GM21423 (cell line): ENCODE results near the gene EFCAB6.

Experiments used
- ATAC-seq: cut with Tn5 transposase; IDR thresholded peaks from one replicate; pipeline ENCODE4 v1.9.1; 2021; ENCODE audit warnings: mild to moderate bottlenecking, moderate library complexity; ENCODE audit not compliant: unreplicated experiment

Gene EFCAB6

DNA sequence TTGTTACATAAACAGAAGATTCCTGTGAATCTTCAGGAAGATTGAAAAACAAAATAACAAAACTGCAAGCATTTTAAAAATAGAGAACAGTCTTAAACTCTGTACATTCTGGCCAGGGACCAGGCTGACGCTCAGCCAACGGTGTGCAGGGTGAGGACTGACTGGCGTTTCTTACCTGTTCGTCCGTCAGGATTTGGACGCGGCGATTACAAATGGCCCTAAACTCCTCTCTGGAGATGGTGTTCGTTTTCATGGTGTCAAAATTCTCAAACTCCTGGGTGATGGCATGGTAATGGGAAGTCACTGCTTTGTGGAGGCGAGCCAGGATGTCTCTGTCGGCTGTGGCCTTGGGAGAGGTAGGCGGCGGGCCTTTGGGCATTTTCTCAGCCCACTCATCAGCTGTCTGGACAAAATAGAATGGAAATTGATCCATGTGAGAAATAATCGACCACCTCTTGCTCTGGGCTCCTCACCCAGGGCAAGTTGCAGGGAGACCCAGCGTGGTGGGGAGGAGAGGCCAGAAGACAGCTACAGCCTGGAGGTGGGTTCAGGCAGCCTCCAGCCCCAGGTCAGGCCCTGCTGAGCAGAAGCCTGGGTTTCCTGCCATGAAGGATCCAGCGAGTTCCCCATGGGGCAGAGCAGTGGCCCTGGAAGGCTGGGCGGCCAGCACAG, 257.3 kb downstream of the EFCAB6 start:
- ATAC-seq, result no peak

DNA sequence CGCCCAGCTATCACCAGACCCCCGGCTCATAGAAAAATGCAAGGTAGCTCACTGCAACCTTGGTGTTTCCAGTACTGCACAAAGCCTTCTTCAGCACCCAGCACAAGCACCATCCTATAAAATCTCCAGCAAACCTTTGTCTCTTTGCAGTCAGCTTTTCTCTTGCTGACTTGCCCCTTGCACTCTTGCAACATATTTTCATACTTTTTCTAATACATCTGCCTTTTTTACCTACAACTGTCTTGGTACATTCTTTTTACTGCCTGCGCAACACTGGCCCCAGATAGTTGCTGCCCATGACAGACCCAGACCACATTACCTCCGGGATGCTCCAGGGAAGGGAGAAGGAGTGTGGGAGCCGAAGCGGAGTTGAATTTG, 257.9 kb downstream of the EFCAB6 start:
- ATAC-seq, result no peak

DNA sequence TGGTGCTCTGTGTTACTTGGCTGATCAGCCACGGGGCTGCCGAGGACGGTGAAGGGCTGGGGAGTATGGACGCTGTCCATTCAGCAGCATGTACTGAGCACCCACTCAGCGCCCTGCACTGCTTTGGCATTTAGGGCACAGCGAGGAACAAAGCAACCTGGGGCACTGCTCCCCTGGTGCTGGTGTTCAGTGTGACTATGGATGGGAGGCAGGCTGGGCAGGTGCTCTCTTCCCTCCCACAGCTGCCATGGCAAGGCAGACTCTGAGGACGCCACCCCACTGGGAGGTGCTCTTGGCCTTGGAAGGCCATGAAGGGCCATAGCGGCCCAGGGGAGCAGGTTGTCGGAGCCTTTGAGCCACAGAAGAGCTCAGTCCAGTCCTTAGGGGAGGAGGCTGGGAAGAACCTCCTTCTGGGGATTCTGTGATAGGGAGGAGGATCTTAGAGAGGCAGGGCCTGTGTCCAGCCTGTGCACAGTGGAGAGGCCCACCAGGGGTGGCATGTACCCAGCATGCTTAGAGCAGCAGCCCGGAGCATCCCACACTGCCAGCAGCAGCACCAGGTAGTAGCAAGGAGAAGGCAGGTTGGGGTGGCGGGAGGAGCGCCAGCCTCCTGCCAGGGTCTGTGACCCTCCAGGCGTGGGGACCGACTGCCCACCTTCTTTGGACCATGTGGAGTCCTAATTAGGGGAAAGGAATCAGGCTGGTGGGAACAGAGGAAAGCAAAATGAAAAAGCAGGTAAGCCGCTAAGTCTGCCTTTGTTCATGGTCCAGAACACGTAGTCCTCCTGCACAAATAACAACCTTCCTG, 258.4 kb downstream of the EFCAB6 start:
- ATAC-seq, result no peak

DNA sequence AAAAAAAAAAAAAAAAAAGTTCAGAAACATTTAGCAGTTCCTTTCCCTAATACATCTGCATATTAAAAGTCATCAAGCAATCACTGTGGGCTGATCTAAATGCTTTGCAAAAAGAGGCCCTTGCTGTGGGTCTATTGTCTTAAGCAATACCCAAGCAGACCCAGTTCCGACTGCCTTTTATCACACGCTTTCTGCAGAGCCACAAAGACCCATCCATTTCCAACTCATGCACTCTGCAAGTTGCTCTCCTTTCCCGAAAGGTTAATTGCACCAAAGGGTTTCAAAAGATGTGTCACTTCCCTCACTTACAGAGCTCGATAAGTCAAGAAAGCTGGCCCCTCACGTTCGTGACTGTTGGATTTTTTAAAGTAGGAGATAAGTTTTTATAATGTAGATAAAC, 261.4 kb downstream of the EFCAB6 start:
- no peak for ATAC-seq

DNA sequence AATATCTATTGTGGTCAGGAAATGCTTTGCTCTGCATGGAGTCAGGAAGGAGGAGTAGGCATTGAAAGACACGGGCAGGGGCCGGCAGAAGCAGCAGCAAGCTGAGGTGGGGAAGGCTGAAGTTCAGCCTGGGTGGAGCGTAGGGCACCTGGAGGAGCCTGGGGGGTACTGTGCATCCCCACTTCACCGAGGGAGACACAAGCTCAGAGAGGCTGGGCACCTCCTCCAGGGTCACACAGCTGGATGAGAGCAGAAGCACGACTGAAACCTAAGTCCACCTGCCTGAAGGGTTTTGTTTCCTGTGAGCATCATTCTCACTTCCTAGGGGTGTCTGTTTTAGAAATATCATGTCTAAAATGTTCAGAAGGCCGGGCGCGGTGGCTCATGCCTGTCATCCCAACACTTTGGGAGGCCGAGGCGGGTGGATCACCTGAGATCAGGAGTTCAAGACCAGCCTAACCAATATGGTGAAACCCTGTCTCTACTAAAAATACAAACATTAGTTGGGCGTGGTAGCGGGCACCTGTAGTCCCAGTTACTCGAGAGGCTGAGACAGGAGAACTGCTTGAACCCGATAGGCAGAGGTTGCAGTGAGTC, 262.0 kb downstream of the EFCAB6 start:
- no peak for ATAC-seq

DNA sequence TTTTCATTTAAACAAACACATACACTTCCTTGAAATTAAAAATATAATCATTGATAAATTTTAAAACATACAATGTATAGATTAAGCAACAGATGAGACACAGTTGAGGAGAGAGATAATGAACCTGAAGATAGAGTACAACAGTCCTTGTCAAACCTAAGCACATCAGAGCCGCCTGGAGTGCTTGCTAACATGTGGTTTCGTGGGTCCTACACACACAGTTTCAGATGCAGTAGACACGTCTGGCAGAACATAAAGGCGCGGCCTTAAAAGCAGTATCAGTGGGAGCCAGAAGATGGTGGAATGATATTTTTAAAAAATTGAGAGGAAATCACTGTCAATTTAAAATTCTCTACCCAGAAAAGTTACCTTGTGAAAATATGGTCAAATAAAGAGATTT, 265.9 kb downstream of the EFCAB6 start:
- ATAC-seq, result no peak

DNA sequence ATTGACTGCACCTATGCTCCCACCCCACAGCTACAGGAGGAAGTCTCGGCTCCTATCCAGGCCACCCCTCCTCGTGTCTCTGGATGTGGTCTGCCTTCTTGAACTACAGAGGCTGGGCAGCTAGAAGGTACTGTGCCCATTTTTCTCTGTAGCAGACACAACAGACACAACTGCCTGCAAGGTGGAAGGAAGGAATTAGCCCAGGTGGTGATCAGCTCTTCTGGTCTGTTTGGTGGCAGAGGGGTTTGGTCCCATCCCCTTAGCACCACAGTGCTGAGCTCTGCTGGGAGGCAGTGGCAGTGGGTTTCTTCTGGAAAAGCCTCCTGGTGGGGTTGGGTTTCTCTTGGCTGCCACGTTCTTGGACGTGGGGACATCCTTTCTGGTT, 267.8 kb downstream of the EFCAB6 start:
- no peak for ATAC-seq

DNA sequence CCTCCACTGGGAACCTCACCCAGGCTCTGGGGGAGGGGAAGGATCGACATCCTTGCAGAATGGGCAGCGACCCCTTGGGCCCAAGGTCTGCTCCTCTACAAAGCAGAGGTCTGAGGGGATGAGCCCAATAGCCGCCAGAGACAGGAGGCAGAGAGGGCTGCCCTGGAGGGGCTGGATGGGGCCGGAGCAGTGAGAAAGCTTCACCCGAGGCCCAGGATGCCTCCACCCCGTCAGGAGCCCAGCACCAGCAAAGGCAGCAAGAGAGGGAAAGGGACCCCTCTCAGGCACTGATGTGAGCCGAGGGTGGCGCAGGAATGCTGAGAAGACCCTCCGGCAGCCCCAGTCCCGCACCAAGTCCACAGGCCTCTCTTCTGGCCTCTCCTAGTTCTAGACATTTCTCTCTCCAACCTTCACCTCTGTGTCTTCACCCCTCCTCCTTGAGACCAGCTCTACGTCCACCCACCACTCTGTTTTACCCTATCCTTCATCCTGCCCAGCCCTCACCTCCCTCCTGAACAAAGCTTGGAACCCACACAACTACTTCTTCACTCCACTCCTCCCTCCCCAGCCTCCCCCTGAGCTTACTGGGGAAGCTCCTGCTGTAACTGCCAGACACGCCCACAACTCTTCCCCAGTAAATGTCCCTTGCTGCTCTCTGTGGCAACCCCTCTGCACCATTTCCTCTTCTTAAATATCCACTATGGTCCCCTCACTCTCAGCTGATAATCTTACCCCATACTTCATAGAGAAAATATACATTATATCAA, 268.4 kb downstream of the EFCAB6 start:
- ATAC-seq, result no peak

DNA sequence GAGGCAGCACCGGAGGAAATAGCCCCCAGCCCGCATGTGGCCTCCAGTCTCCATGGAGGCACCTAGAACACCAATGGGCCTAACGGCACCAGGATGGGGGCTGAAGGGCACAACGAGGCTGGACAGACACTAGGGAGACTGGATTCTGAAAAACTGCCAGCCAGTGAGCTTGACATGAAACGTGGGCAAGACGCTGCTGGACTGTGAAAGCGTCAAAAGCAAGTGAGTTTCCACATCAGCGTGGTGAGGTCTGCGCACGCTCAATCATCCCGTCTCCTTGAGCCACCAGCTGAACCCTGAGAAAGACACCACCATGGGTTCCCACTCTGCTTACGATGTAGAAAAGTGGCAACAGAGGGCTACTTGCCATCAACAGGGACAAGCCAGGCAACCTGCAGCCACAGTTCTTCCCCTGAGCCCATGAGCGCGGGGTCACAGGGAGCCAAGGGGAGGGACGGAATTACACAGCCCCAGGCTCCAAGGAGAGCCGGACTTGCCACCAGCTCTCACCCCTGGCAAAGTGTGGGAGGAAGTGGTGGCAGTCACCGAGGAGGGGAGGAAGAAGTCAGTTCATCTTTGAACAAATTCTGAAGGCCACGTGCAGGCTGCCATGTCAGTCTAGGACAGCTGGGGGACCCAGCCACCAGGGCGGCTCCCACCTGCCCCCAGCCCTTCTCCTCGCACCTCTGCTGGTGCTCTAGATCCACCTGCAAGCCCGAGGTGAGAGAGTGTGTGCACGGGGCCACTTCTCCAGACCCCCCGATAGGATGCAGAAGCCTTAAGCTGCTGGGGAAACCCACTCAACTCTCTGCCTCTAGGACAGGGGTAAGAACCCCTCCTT, 269.2 kb downstream of the EFCAB6 start:
- no peak for ATAC-seq

DNA sequence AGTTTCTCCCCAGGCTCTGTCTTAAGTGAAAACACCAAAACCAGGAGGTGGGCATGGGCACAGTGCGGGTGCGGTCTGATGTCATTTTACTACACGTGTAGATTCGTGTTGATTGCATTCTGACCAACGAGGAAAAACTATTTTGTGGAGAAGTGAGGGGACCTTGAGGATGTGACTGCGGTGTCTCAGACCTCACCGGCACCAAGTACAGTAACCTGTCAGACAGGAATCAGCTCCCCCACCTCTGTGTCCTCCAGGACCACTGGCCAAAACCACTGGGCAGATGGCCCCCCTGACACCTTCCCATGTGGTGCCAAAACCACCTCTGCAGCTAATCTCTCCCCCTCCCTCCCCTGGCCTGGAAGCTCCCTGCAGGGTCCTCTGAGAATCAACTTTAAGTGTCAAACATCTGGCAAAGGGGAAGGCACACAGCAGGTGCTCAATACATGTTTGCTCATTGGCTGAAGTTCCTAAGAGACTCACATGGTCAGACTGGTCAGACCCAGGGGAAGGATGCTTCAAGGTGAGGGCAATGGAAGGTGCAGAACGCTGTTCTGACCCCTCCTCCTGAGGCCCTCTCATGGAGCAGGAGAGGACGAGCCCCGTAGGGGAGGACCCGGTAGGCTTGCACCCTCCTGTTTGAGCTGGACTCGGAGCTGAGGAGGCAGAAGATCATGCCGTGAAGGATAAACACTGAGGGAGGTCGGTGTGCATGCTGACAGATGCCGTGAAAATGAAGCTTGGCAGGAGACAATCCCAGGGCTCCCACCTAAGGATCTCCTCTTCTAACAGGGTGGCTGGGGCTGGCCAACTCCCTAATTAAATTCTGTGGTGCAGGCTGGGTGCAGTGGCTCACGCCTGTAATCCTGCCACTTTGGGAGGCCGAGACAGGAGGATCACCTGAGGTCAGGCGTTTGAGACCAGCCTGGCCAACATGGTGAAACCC, 270.4 kb downstream of the EFCAB6 start:
- ATAC-seq, result no peak

DNA sequence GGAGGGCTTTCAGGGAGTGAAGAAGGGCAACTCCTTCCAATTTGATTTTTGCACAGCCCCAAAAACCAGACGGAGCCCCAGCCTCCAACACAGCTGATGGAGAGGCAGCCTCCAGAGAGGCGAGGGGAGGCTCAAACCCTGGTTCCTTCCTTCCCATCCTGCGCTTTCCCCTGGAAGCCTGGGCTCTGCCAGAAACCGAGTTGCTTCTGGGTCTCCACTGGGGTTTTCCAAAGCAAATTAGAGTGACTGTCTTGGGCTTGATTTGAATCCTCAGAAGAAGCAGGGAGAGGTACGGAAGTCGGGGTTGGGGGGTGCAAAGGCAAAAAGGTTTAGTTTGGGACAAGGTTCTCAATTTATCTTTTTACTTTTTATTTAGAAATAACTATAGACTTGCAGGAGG, 271.1 kb downstream of the EFCAB6 start:
- no peak for ATAC-seq

DNA sequence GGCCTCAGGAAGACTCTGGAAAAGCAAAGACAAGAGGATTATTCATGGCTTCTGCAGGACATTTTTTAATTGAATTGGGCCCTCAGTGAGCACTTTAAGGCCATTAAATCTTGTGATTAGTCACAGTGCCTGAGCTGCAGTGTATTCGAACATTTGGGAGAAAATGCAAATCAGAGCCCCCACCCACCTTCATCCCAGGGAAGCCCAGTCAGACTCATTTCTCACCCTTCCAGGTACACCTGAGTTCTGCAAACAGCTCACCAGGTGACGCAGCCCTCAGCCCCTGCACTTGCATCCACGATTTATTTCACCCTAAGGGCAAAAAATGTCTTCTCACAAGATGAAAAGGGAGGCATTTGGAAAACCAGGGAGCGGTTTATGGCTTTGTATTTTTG, 271.6 kb downstream of the EFCAB6 start:
- ATAC-seq, result no peak

DNA sequence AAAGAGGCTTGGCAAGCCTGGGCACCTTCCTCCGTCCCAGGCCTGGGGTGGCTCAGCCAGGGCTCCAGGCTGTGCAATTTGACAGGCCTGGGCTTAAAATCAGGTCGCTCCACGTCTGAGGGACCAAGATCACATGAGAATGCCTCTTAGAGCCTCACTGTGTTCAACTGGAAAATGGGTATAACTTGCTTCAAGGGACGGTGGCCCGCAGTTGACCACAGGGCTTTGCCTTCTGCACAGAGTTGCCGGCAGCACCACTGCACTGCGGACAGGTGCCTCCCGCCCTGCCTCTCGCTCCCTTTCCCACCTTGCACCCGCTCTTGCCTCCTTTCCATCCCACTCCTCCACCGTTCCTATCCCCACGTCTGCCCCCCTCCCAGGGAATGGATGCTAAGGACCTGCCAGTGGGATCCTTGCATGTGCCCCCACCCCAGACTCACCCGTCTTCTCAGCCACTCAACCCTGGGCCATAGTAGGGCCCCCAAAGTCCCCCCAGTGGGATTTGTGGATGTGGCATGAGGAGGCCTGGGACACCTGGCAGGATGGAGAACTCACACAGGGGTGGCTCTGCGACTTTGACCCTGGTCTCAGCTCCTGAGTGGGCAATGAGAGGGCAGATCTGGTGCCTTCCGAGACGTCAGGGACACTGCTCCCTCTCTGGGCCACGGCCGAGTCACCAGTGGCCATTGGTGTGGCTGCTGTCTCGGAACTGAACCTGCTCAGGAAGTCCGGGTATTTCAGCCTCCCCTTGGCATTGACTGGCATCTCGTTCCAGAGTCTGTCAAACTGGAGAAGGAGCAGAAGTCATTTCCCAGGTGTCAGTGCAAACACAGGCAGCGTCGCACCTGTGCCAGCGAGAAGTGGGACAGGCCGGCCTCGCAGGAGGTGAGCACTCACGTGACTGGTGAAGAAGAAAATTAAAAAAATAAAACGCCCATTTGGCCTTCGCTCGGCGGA, 272.3 kb downstream of the EFCAB6 start:
- no peak for ATAC-seq

DNA sequence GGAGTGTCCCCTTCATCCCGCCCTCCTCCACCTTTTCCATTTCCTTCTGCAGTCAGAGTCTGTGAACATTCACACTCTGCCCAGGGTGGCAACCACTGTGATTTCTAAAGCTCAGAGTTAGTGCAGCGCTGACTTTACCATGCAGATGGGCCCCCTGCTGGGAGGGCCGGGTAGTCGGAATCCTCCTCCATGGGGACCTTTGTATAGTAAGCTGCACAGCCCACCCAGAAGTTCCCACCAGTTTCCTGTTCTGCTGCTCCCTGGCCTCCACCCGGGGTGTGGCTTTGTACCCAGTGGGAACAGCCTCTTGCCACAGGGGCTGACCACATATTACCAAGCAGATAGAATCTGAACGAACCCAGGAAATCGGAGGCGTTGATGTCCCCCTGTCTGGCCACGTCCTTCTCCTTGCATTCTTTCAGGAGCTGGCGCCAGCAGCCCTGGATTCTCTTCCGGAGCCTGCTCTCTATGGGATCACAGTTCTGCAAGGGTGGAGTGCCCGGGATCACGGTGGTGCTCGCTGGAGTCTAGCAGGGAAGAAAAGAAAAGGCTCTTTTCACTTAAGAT, 275.0 kb downstream of the EFCAB6 start:
- ATAC-seq, result no peak

DNA sequence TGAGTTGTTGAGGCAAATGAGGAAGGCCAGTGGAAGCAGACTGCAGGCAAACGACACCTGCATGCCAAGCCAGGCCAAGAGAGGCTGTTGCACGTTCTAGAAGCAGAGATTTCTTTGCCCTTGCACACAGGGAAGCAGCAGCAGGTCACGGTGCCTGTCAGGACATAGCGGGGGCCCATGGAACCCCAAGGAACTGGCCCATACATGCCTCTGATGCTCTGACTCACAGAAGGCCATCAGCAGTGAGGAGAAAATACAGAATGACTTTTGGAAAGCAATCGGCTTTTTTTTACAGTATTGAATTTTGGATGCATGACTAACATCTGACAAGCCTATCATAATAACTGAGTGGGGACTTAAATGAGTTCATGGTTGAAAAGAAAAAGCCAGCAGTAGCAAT, 276.4 kb downstream of the EFCAB6 start:
- ATAC-seq, result no peak

DNA sequence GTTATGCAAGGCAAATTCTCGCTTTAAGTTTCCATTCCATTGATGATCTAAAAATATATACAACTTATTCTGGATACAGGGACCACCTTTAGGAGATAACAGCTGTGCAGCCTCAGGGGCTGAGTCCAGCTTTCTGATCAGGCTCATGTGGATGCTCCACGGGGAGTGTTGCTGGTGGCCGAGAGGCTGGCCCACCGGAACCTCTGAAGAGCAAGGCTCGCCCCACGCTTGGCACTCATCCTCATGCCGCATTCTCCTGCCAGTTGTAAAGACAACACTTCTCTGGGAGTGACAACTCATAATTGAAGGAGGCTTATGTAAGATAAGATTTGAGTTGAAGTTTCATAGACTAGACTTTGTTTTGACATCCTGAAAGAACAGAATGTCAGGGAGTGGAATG, 276.8 kb downstream of the EFCAB6 start:
- ATAC-seq, result no peak

DNA sequence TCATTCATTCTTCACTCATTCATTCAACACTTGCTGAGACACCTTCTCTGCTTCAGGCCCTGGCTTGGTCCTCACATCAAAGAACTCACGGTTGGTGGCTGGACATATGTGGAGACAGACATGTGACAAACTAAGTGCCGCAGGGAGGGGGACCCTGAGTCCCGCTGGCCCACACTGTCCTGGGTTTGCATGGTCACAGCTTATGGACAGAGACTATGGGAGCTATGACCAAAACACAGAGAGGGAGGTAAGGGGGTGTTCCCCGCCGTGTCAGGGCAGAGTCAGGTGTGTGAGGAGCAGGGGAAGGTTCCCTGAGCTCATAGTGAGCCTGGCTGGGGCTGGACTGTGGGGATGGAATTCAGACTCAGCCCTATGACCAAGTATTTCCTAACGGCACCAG, 277.2 kb downstream of the EFCAB6 start:
- no peak for ATAC-seq
